Peyer's patch (tissue), 4 donors: ENCODE data around the gene ITGA5.

Experiments
- CTCF ChIP-seq, 6 experiments: fragments of 450-650 bp in 4 of 6; fragments of 200-600 bp in 2 of 6; sonication (generic) in 1 of 6; IDR thresholded peaks; one replicate each; pipeline ENCODE4 v1.5.1; 2017 to 2019; ENCODE audit warnings: antibody characterized with exemption in 6 of 6, mild to moderate bottlenecking in 3 of 6, moderate library complexity in 1 of 6
- POLR2A ChIP-seq, 2 donors: fragments of 450-650 bp; IDR thresholded peaks; one replicate each; pipeline ENCODE4 v1.5.1; 2017; ENCODE audit warnings: antibody characterized with exemption in 2 of 2, mild to moderate bottlenecking in 2 of 2, moderate library complexity in 2 of 2

GRCh38 chr12:54372113-54372806 is 46.8 kb downstream of the ITGA5 start:
- TF ChIP-seq CTCF (IDR thresholded peaks at IDR 0.05) = no peak
- TF ChIP-seq POLR2A (IDR thresholded peaks at IDR 0.05) = no peak
